IMR-90 (cell line): ENCODE data around the gene SLC1A1. TPM values are rescaled to one million over a fixed set of nuclear protein-coding genes. Genes with fewer than 3 reads are reported as not detected.
"Not testable (repeated sequence)": the region's sequence is repeated elsewhere in the genome, so short reads cannot be mapped to it uniquely, and the experiment has no call there.

ENCODE experiments used
- ATAC-seq: fragments of 200-7000 bp; cut with Tn5 transposase; 2 replicates; pipeline ENCODE4 v1.9.1; 2020; ENCODE audit warnings: low read depth, mild to moderate bottlenecking, moderate library complexity
- BruUV-seq: library from RNA; stranded (reverse); fragments of 400-500 nt; replicated peaks from 2 replicates; lab custom pipeline; 2021; lab: Mats Ljungman, UMichigan
- CTCF ChIA-PET: fragments of 300-600 bp; formaldehyde crosslinking; extraction: SDS; loops from one replicate; lab custom pipeline; 2021; ENCODE audit warnings: antibody characterized with exemption; lab: Yijun Ruan, JAX
- POLR2A ChIA-PET: fragments of 300-600 bp; sonication (Branson Sonifier 250); formaldehyde crosslinking; loops from one replicate; lab custom pipeline; 2022; ENCODE audit warnings: antibody characterized with exemption; ENCODE audit not compliant: unreplicated experiment; lab: Charles Lee
- DNase-seq: peaks from one replicate; pipeline ENCODE4 v3.0.0; 2013
- H2AFZ ChIP-seq: replicated peaks from 2 replicates; pipeline ENCODE3; 2013; ENCODE audit warnings: low read length, mild to moderate bottlenecking; ENCODE audit not compliant: poor library complexity
- H2AK5ac ChIP-seq: 2 replicates; pipeline ENCODE4 v1.6.1; 2013; ENCODE audit warnings: low read depth, low read length, inconsistent platforms
- H2AK9ac ChIP-seq: replicated peaks from 2 replicates; pipeline ENCODE3; 2013; ENCODE audit warnings: mild to moderate bottlenecking, low read depth, low read length, moderate library complexity; ENCODE audit not compliant: poor library complexity
- H2BK120ac ChIP-seq: 2 replicates; pipeline ENCODE4 v1.6.1; 2013; ENCODE audit warnings: low read depth, low read length, inconsistent platforms
- H2BK15ac ChIP-seq: 3 replicates; pipeline ENCODE4 v1.6.1; 2013; ENCODE audit warnings: low read depth, low read length, inconsistent platforms
- H2BK20ac ChIP-seq: 2 replicates; pipeline ENCODE4 v1.6.1; 2013; ENCODE audit warnings: low read depth, mild to moderate bottlenecking, inconsistent platforms, low read length, moderate library complexity
- H2BK5ac ChIP-seq: 2 replicates; pipeline ENCODE4 v1.6.1; 2013; ENCODE audit warnings: mild to moderate bottlenecking, low read depth, low read length, inconsistent platforms; ENCODE audit not compliant: poor library complexity, severe bottlenecking
- H3K14ac ChIP-seq: replicated peaks from 2 replicates; pipeline ENCODE4 v1.6.1; 2013; ENCODE audit warnings: low read depth, low read length, inconsistent platforms
- H3K18ac ChIP-seq: 2 replicates; pipeline ENCODE4 v1.6.1; 2013; ENCODE audit warnings: low read depth, low read length, control low read depth
- H3K23ac ChIP-seq: 2 replicates; pipeline ENCODE4 v1.6.1; 2013; ENCODE audit warnings: low read depth, low read length, inconsistent platforms
- H3K27ac ChIP-seq: 2 replicates; pipeline ENCODE4 v1.5.1; 2013; ENCODE audit warnings: mild to moderate bottlenecking, control low read depth, low read length; ENCODE audit not compliant: insufficient read depth
- H3K27me3 ChIP-seq: 2 replicates; pipeline ENCODE4 v1.6.1; 2013; ENCODE audit warnings: low read length; ENCODE audit not compliant: control insufficient read depth, insufficient read depth
- H3K36me3 ChIP-seq: 2 replicates; pipeline ENCODE4 v1.6.1; 2013; ENCODE audit warnings: low read length, mixed read lengths; ENCODE audit not compliant: control insufficient read depth, insufficient read depth
- H3K4ac ChIP-seq: 2 replicates; pipeline ENCODE4 v1.6.1; 2013; ENCODE audit warnings: low read depth, low read length, inconsistent platforms
- H3K4me1 ChIP-seq: 2 replicates; pipeline ENCODE4 v1.6.1; 2013; ENCODE audit warnings: low read length, mixed read lengths; ENCODE audit not compliant: control insufficient read depth, insufficient read depth
- H3K4me2 ChIP-seq: 2 replicates; pipeline ENCODE4 v1.6.1; 2013; ENCODE audit warnings: low read depth, mild to moderate bottlenecking, control low read depth, low read length, moderate library complexity
- H3K4me3 ChIP-seq: 2 replicates; pipeline ENCODE4 v1.5.1; 2013; ENCODE audit warnings: low read depth, mild to moderate bottlenecking, control low read depth, low read length, moderate library complexity; ENCODE audit not compliant: insufficient read depth
- H3K56ac ChIP-seq: 2 replicates; pipeline ENCODE4 v1.6.1; 2013; ENCODE audit warnings: low read length, inconsistent platforms; ENCODE audit not compliant: insufficient read depth; ENCODE audit errors: extremely low read depth
- H3K79me1 ChIP-seq, 2 experiments: 2 replicates each; pipeline ENCODE4 v1.6.1; 2013; ENCODE audit warnings: low read length in 2 of 2, inconsistent platforms in 1 of 2, low read depth in 1 of 2
- H3K9ac ChIP-seq: 2 replicates; pipeline ENCODE4 v1.6.1; 2013; ENCODE audit warnings: low read depth, low read length, control low read depth
- H3K9me1 ChIP-seq: 2 replicates; pipeline ENCODE4 v1.6.1; 2013; ENCODE audit warnings: low read length, inconsistent platforms; ENCODE audit not compliant: insufficient read depth
- H3K9me3 ChIP-seq: 2 replicates; pipeline ENCODE4 v1.6.1; 2013; ENCODE audit warnings: low read length; ENCODE audit not compliant: control insufficient read depth, insufficient read depth
- H4K20me1 ChIP-seq: 2 replicates; pipeline ENCODE4 v1.6.1; 2013; ENCODE audit warnings: low read length, inconsistent platforms; ENCODE audit not compliant: insufficient read depth
- H4K5ac ChIP-seq: 2 replicates; pipeline ENCODE4 v1.6.1; 2013; ENCODE audit warnings: mild to moderate bottlenecking, low read depth, low read length, control low read depth
- H4K8ac ChIP-seq, 2 experiments: 2 replicates each; pipeline ENCODE4 v1.6.1; 2013; ENCODE audit warnings: low read depth in 2 of 2, low read length in 2 of 2, control low read depth in 1 of 2, inconsistent platforms in 1 of 2
- H4K91ac ChIP-seq: 2 replicates; pipeline ENCODE4 v1.6.1; 2013; ENCODE audit warnings: low read depth, low read length, inconsistent platforms; ENCODE audit not compliant: insufficient read depth
- NFE2L2 ChIP-seq: fragments of 150-350 bp; IDR thresholded peaks from 2 replicates; pipeline ENCODE4 v1.6.1; 2016; ENCODE audit warnings: low read depth, mild to moderate bottlenecking, low read length
- WGBS, 2 experiments: methylation state at CpG; one replicate each; pipeline versions ENCODE4 v1.1.5 to v1.1.7; 2013; ENCODE audit warnings: missing lambda C conversion rate in 2 of 2; ENCODE audit not compliant: insufficient read length in 1 of 2; ENCODE audit errors: extremely low coverage in 2 of 2; 5-methylcytosine and 5-hydroxymethylcytosine counted together
- dilution Hi-C: fragments of 300-500 bp; cut with HindIII; formaldehyde crosslinking; loops from one replicate; pipeline ENCODE4 v1.14.3; 2018; ENCODE audit warnings: low sequenced_read_pairs; ENCODE audit not compliant: unreplicated experiment
- in situ Hi-C: fragments of 300-500 bp; cut with MboI; formaldehyde crosslinking; loops from 3 replicates; pipeline ENCODE4 v1.14.3; 2019; ENCODE audit warnings: low sequenced_read_pairs, inconsistent platforms, mixed read lengths
- intact Hi-C: fragments of 100-400 bp; cut with micrococcal nuclease; formaldehyde crosslinking; loops from 2 replicates; pipeline ENCODE4 v1.10.0; 2022
- polyA plus RNA-seq, 3 experiments: library from polyadenylated mRNA; depleted of rRNA; stranded (reverse); fragments of >200 nt; gene quantifications; 2 replicates each; pipeline ENCODE4 v1.2.3, GENCODE V29; 2012; ENCODE audit warnings: low replicate concordance in 1 of 3
- total RNA-seq: library from RNA; depleted of rRNA; stranded (reverse); fragments of >200 nt; gene quantifications from 2 replicates; pipeline ENCODE4 v1.2.3, GENCODE V29; 2012

The SLC1A1 gene
- total and polyA plus RNA-seq, 2 of the 4 experiments (the other 2 are of a cell fraction): 2.2 to 4.1 TPM

DNA sequence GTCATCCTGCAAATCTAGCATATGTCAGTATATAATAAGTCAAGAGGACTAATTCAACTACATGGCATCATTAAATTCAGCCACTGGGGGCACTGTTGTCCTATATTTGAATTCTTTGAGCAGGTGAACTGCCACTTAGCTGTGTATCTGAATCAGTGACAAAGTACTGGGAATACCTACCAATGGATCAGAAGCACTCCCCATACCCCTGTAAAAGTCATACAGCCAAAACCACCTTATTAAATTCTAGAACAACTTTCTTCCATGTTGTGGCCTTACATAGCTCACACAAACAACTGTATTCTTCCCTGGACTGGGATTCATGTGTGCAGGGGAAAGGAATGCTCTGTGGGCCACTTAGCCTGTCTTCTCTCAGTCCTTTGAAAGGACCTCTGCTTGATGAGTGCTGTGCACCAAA is 114.4 kb downstream of the SLC1A1 start (continued):
- no peak for TF ChIP-seq NFE2L2

DNA sequence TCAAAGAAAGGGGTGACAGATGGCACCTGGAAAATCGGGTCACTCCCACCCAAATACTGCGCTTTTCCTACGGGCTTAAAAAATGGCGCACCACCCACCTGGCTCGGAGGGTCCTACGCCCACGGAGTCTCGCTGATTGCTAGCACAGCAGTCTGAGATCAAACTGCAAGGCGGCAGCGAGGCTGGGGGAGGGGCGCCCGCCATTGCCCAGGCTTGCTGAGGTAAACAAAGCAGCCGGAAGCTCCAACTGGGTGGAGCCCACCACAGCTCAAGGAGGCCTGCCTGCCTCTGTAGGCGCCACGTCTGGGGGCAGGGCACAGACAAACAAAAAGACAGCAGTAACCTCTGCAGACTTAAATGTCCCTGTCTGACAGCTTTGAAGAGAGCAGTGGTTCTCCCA is 115.8 kb downstream of the SLC1A1 start:
- H2AFZ ChIP-seq, DNase-seq, H4K91ac ChIP-seq, H3K27me3 ChIP-seq, ATAC-seq, BruUV-seq, H3K14ac ChIP-seq, H2BK5ac ChIP-seq, H3K36me3 ChIP-seq, H3K56ac ChIP-seq, H3K79me1 ChIP-seq, H3K18ac ChIP-seq, H2BK120ac ChIP-seq, H3K4me1 ChIP-seq, H3K27ac ChIP-seq, H3K9me3 ChIP-seq, H3K23ac ChIP-seq, H3K9me1 ChIP-seq, in situ Hi-C loops, intact Hi-C loops, H4K20me1 ChIP-seq, H2BK20ac ChIP-seq, H3K4ac ChIP-seq, POLR2A ChIA-PET, dilution Hi-C loops, CTCF ChIA-PET, H2AK5ac ChIP-seq, H4K5ac ChIP-seq, H3K4me3 ChIP-seq, H3K4me2 ChIP-seq, H2AK9ac ChIP-seq, H3K9ac ChIP-seq, H4K8ac ChIP-seq, H2BK15ac ChIP-seq: not testable (repeated sequence)
- WGBS, 2 experiments: 80% methylated on average over 2 of the region's 15 CpGs; no CpG with 5 or more reads in 1 of the 2 experiments
